ENCODE data around the gene PFKFB4. TPM values are rescaled to one million over a fixed set of nuclear protein-coding genes. Genes with fewer than 3 reads are reported as not detected.
A peak's percentile ranks its signal among the peaks of the same experiment; 100 is the strongest.

Gene PFKFB4
- total and polyA plus RNA-seq, 2 of the 4 experiments (the other 2 are of a cell fraction): 16.9 to 17.0 TPM

DNA sequence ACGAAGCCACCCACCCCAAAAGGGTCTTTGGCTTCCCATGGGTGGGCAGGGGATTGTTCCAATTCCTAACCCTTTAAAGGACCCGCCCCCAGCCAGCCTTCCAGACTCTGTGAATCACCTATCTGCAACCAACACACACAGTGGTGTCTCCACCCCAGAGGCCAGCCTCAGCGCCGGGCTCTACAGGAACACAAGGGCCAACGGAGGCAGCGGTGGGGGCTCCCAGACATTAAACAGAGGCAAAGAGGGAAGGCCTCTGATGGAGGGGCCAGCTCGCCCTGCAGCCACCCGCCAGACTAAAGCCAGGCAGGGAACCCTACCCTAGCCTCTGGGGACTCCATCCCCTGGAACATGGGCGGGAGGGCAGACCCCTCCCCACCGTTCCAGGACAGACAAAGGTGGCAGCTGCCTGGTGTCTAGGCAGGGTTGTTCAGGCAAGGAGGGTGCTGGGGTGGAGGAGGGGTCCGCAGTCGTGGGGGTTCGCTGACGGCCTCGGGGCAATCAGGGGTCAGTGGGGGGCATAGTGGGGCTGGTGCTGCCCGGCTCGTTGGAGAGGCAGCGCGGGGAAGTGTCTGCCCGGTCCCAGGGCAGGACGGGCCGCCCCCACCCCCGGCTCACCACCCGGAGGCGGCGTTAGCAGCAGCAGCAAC is 53.1 kb downstream of the PFKFB4 start:
- peak; percentile 42 for DNase-seq
- no CpG with 5 or more reads among the region's 26 CpGs for WGBS, 2 experiments (ENCODE audit: extremely low coverage in 2 of 2, insufficient read length in 1 of 2)
- H3K4ac ChIP-seq (ENCODE audit: low read depth, low read length): peak overlapping the region; percentile 95

More for the DNA sequence above, 53.1 kb downstream of the PFKFB4 start:
- peak overlapping the region; percentile 70 for H3K4me3 ChIP-seq (ENCODE audit: insufficient read depth, low read depth, low read length)
- peak overlapping the region; percentile 82 for H3K4me2 ChIP-seq (ENCODE audit: low read depth, low read length)
- H3K9me1 ChIP-seq (ENCODE audit: insufficient read depth, low read length): peaks cover 25% of the 10 kb centered on the region
- H2BK15ac ChIP-seq (ENCODE audit: low read depth, low read length): peak overlapping the region; percentile 37; the same call in 1 of the 3 replicates
- peak overlapping the region; percentile 92; the same call in 1 of the 2 replicates for H3K23ac ChIP-seq (ENCODE audit: low read depth, low read length)
- TF ChIP-seq NFE2L2 (IDR thresholded peaks at IDR 0.05; ENCODE audit: low read depth, low read length) (no peak), RAD21 (IDR thresholded peaks at IDR 0.05; ENCODE audit: low read length) (no peak), MXI1 (IDR thresholded peaks at IDR 0.05; ENCODE audit: borderline replicate concordance, low read depth, low read length) (no peak), MAZ (IDR thresholded peaks at IDR 0.05; ENCODE audit: borderline replicate concordance, low read depth, low read length) (no peak), RFX5 (IDR thresholded peaks at IDR 0.05; ENCODE audit: low read depth, low read length) (no peak), SMC3 (IDR thresholded peaks at IDR 0.05; ENCODE audit: low read depth, low read length) (no peak), POLR2A (IDR thresholded peaks at IDR 0.05; ENCODE audit: low read depth, low read length) (no peak), RCOR1 (IDR thresholded peaks at IDR 0.05; ENCODE audit: insufficient replicate concordance, low read length) (no peak), FOS (IDR thresholded peaks at IDR 0.05; ENCODE audit: low read depth, low read length) (no peak), MAFK (IDR thresholded peaks at IDR 0.05; ENCODE audit: low read depth, low read length) (no peak), CHD1 (IDR thresholded peaks at IDR 0.05; ENCODE audit: low read depth, low read length) (no peak)
- TF ChIP-seq, protein P1, sequence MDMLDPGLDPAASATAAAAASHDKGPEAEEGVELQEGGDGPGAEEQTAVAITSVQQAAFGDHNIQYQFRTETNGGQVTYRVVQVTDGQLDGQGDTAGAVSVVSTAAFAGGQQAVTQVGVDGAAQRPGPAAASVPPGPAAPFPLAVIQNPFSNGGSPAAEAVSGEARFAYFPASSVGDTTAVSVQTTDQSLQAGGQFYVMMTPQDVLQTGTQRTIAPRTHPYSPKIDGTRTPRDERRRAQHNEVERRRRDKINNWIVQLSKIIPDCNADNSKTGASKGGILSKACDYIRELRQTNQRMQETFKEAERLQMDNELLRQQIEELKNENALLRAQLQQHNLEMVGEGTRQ (IDR thresholded peaks at IDR 0.05; ENCODE audit: low read depth, low read length): no peak
- TF ChIP-seq, protein P2, sequence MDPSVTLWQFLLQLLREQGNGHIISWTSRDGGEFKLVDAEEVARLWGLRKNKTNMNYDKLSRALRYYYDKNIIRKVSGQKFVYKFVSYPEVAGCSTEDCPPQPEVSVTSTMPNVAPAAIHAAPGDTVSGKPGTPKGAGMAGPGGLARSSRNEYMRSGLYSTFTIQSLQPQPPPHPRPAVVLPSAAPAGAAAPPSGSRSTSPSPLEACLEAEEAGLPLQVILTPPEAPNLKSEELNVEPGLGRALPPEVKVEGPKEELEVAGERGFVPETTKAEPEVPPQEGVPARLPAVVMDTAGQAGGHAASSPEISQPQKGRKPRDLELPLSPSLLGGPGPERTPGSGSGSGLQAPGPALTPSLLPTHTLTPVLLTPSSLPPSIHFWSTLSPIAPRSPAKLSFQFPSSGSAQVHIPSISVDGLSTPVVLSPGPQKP (IDR thresholded peaks at IDR 0.05; ENCODE audit: borderline replicate concordance, low read depth, low read length): no peak
- TF ChIP-seq, protein P3, sequence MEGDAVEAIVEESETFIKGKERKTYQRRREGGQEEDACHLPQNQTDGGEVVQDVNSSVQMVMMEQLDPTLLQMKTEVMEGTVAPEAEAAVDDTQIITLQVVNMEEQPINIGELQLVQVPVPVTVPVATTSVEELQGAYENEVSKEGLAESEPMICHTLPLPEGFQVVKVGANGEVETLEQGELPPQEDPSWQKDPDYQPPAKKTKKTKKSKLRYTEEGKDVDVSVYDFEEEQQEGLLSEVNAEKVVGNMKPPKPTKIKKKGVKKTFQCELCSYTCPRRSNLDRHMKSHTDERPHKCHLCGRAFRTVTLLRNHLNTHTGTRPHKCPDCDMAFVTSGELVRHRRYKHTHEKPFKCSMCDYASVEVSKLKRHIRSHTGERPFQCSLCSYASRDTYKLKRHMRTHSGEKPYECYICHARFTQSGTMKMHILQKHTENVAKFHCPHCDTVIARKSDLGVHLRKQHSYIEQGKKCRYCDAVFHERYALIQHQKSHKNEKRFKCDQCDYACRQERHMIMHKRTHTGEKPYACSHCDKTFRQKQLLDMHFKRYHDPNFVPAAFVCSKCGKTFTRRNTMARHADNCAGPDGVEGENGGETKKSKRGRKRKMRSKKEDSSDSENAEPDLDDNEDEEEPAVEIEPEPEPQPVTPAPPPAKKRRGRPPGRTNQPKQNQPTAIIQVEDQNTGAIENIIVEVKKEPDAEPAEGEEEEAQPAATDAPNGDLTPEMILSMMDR (conservative IDR thresholded peaks at IDR 0.05; ENCODE audit: low read depth, low read length): no peak
- peak overlapping the region; percentile 100 for H2AK9ac ChIP-seq (replicated peaks; ENCODE audit: low read depth, low read length, poor library complexity)
- peak overlapping the region; percentile 92 for H4K91ac ChIP-seq (ENCODE audit: insufficient read depth, low read depth, low read length)
- in situ Hi-C loops (cut with MboI; ENCODE audit: low sequenced_read_pairs): no loop called here
- peak overlapping the region; percentile 71 for H2BK120ac ChIP-seq (ENCODE audit: low read depth, low read length)
- dilution Hi-C loops (cut with HindIII; ENCODE audit: low sequenced_read_pairs, unreplicated experiment): no loop called here
- peak overlapping the region; percentile 59; the same call in 1 of the 2 replicates for H3K56ac ChIP-seq (ENCODE audit: extremely low read depth, insufficient read depth, low read length)
- POLR2A ChIA-PET (ENCODE audit: unreplicated experiment): no interaction called here
- intact Hi-C loops (cut with micrococcal nuclease): no loop called here
- peak overlapping the region; percentile 26; the same call in 1 of the 2 replicates for H3K18ac ChIP-seq (ENCODE audit: low read depth, low read length)
- peak overlapping the region; percentile 98 for H2AFZ ChIP-seq (replicated peaks; ENCODE audit: low read length, poor library complexity)
- peaks cover 14% of the 10 kb centered on the region for H3K4me1 ChIP-seq (ENCODE audit: control insufficient read depth, insufficient read depth, low read length)
- H3K79me1 ChIP-seq (ENCODE audit: low read depth in 1 of 2, low read length in 2 of 2): peaks cover 13 to 47% of the 10 kb centered on the region in 2 experiments; a peak in 3 of 4 replicates
- H4K5ac ChIP-seq (ENCODE audit: low read depth, low read length): peak overlapping the region; percentile 23; the same call in 1 of the 2 replicates
- H4K20me1 ChIP-seq (ENCODE audit: insufficient read depth, low read length): no peaks in the 10 kb centered on the region; the same call in 1 of the 2 replicates
- no peaks in the 10 kb centered on the region for H3K27me3 ChIP-seq (ENCODE audit: control insufficient read depth, insufficient read depth, low read length)
- peak; percentile 56 for ATAC-seq (ENCODE audit: low read depth)
- peak overlapping the region; percentile 78 for H3K27ac ChIP-seq (ENCODE audit: insufficient read depth, low read length)
- peak overlapping the region; percentile 62 for H2BK5ac ChIP-seq (ENCODE audit: low read depth, low read length, poor library complexity, severe bottlenecking)
- H2AK5ac ChIP-seq (ENCODE audit: low read depth, low read length): peak overlapping the region; percentile 85
- peaks cover 10% of the 10 kb centered on the region for H3K36me3 ChIP-seq (ENCODE audit: control insufficient read depth, insufficient read depth, low read length)
- peak overlapping the region; percentile 81 for H3K9ac ChIP-seq (ENCODE audit: low read depth, low read length)
- H4K8ac ChIP-seq (ENCODE audit: low read depth in 2 of 2, low read length in 2 of 2): peak overlapping the region; percentile 86 to 87
- BruUV-seq (replicated peaks): no TSS peak
- H2BK20ac ChIP-seq (ENCODE audit: low read depth, low read length): 0 out of 2 replicates have a peak overlapping the region, but pooled peaks have one; percentile 48
- CTCF ChIA-PET: no interaction called here
- H3K9me3 ChIP-seq (ENCODE audit: control insufficient read depth, insufficient read depth, low read length): no peaks in the 10 kb centered on the region
- peak overlapping the region; percentile 98 for H3K14ac ChIP-seq (replicated peaks; ENCODE audit: low read depth, low read length)
